Ureter (tissue), 1 donor: ENCODE measurements around the gene GTPBP1. TPM values are rescaled to one million over a fixed set of nuclear protein-coding genes. Genes with fewer than 3 reads are reported as not detected.
A peak's percentile ranks its signal among the peaks of the same experiment; 100 is the strongest.

Experiments
- DNase-seq: peaks from one replicate; pipeline ENCODE4 v3.0.0-alpha.2; 2020; ENCODE audit warnings: low spot score
- total RNA-seq: library from RNA; stranded (reverse); gene quantifications from one replicate; pipeline ENCODE4 v1.2.4, GENCODE V29; 2023
- donor health status: DM: yes; HTN: yes; CAD: no.

GTPBP1 gene
- total RNA-seq, 1 donor from 2014 or later = 72.0 TPM

GRCh38 chr22:38700789-38701628, 4.7 kb upstream of the GTPBP1 start, which contains the start of gene JOSD1:
Gene JOSD1 (minus strand): TSS chr22:38700943. CDS start chr22:38699987, 956 bp downstream.
- peak; percentile 96 for DNase-seq

DNA sequence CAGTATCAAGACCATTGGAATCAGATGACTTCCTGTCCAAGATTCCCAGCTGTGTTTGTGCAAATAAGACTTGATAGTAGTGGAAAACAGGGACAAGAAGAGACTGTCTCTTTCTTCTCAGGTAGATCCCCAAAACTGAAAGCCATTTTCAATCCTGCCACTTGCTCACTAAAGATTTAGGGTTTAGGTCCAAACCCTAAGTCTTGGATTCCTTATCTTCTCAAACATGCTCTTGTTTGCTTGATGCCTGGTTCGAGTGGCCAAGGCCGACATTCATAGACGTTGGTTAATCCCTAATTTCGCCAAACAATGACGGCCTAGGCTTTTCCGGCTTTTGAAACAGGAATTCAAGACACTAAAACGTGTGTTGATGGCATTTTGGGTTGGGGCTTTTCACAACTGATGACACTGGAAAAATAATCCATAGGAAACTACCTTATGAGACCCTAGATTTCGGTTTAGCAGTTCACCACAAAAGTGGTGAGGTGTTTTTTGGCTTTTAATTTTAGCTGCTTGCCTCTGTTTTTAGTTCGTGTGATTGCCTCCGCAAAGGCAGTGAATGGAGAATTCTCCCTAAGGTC, 1.0 kb upstream of the GTPBP1 start:
- DNase-seq = no peak

GRCh38 chr22:38706101-38706900, 557 bp downstream of the GTPBP1 start:
- peak; percentile 64 for DNase-seq

DNA sequence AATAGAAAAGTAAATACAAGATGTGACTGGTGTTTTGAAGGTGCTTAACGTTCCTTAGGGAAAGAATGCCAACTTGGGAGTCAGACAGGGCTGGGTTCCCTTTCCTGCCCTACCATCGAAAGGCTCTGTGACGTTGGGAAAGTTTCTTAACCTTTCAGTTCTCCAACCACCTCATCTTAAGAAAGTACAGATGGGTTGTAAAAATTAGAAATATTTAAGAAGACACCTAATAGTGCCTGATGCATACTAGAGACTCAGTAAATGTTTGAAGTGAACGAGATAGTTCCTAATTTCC, 1.1 kb downstream of the GTPBP1 start:
- DNase-seq = no peak

GRCh38 chr22:38707346-38707745, 1.6 kb downstream of the GTPBP1 start:
- no peak for DNase-seq

DNA sequence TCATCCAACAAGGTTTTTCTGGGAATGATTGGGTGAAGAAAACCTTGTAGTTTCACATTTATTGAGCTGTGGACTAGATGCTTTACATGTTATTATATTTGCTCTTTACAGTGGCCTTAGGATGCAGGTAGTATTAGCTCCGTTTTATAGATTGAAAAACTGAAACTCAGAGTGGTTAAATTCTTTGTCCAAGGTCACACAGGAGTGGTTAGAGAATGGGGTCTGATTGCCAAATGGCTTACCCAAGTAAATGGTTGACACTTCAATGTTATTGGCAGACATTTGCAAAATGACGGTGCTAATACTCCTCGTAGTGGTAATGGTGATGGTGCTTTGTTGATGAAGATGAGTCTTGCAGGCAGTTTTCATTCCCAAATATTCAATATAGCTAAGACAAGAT, 2.2 kb downstream of the GTPBP1 start:
- no peak for DNase-seq

DNA sequence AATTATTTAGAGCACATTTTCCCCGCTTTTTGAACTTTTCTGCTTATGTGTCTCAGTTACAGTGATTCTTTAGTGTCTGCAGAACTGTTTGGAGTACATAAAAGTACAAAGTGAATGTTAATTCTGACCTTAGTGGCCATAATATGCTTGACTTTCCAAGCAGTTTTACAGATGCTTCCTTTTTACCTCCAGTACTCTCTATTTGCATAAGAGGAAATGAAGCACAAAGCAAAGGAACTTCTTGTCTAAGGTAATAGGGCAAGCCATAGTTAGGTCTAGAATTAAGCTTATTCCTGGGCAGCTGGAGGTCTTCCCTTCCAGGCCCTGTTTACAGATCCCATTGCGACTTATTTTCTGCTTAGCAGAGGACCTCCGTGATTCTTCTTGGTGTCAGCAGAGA, 3.6 kb downstream of the GTPBP1 start:
- no peak for DNase-seq

- no peak for DNase-seq
Observed at GRCh38 chr22:38710351-38710750, 4.6 kb downstream of the GTPBP1 start.

- DNase-seq = no peak
Observed at GRCh38 chr22:38710866-38711265, 5.1 kb downstream of the GTPBP1 start.

- DNase-seq = no peak
Observed at GRCh38 chr22:38712486-38713207, 6.9 kb downstream of the GTPBP1 start.

- DNase-seq = no peak
Observed at GRCh38 chr22:38713921-38714320, 8.2 kb downstream of the GTPBP1 start.

DNA sequence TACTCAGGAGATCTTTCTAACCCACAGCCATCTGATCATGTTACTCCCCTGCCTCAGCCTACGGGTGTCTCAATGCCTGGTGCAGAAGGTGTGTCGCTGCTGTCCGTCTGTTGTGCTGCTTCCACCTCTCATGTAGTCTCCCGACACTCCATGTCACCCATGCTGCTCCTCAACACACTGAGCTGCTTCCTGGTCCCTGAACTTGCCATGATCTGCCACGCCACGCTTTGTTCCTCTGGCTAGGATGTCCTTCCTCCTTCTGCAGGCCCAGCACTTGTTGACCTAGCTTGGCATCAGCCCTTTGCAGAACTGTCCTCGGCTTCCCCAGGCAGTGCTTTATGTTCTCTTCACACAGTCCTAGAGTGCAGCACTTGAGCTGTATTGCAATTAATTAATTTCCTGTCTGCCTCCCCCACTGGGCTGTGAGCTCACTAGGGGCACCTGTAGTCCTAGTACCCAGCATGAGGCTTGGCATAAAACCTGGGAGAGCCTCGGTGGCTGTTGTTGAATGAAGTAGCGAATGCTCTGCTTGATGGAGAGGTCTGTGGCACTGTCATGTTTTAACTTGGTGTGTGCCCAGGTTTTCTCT, 9.5 kb downstream of the GTPBP1 start:
- DNase-seq = no peak

DNA sequence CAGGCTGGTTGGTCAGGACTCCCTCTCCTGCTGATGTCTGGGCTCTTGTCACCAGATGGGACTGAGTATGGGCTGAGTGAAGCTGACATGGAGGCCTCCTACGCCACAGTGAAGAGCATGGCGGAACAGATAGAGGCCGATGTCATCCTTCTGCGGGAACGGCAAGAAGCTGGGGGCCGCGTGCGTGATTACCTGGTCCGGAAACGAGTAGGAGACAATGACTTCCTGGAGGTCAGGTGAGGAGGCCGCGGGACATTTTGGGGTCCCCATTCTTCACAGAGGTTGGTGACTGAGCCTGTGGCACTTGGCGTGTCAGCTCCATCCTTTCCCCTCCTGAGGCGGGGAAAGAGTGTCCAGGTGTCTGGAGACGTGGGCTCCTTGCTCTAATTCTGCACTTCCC, 10.1 kb downstream of the GTPBP1 start:
- DNase-seq = no peak

DNA sequence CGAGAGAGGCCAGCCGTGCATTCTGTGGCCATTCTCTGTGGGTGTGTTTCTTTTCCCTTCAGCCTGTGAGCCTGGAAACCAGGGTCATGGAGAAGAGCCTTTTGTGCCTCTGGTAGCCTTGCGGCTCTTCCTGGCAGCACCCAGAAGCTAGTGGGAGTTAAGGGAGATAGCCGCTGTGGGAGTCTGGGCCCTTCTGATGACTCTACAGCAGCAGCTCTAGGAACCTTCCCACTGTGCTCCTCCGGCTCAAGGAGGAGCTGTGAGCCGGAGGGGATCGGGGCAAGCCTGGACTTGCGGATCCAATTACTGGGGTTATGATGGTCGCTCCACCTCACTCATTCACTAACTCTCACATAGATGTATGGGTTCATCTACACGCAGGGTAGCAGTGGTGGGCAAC, 10.5 kb downstream of the GTPBP1 start:
- no peak for DNase-seq

DNA sequence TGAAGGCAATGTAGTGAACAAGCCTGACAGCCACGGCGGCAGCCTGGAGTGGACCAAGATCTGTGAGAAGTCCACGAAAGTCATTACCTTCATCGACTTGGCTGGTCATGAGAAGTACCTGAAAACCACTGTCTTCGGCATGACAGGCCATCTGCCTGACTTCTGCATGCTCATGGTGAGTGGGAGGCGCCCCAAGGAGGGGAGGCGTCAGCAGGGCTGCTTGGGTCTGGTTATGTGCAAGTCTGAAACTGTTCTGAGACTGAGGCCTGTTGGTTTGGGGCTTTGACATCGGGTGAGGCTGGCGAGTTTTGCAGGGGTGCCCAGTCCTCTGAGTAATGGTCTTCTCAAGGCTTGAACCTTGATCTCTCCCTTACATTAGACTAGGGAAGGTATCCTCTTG, 11.1 kb downstream of the GTPBP1 start:
- no peak for DNase-seq

GRCh38 chr22:38717244-38717643, 11.5 kb downstream of the GTPBP1 start:
- no peak for DNase-seq

DNA sequence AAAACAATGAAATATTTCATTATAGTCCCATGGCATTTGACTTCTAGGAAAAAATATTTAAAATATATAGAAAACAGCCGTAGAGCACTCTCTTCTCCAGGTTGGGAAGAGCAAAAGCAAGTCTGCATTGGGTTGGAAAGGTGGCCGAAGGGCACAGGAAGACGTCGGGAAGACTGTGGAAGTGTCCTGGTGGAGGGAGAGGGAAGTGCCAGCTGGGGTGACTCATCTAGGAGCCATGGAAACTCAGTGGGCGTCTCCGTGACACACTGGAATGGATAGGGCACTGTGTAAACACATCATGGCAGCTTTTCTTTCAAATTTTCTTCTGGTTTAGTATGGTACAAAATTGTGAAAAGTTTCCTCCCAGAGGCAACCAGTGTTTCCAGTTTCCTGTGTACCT, 12.7 kb downstream of the GTPBP1 start:
- no peak for DNase-seq

DNA sequence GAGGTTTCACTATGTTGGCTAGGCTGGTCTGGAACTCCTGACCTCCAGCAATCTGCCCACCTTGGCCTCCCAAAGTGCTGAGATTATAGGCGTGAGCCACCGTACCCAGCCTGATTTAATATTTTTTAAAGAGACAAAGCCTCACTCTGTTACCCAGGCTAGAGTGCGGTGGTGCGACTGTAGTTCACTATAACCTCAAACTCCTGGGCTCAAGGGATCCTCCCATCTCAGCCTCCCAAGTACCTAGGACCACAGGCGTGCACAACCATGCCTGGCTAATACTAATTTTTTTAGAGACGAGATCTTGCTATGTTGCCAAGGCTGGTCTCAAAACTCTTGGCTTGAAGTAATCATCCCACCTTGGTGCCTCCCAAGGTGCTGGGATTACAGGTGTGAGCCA, 13.5 kb downstream of the GTPBP1 start:
- DNase-seq = no peak

- DNase-seq = no peak
Observed at GRCh38 chr22:38720350-38720749, 14.6 kb downstream of the GTPBP1 start.

GRCh38 chr22:38721551-38721950, 15.8 kb downstream of the GTPBP1 start:
- DNase-seq = no peak

DNA sequence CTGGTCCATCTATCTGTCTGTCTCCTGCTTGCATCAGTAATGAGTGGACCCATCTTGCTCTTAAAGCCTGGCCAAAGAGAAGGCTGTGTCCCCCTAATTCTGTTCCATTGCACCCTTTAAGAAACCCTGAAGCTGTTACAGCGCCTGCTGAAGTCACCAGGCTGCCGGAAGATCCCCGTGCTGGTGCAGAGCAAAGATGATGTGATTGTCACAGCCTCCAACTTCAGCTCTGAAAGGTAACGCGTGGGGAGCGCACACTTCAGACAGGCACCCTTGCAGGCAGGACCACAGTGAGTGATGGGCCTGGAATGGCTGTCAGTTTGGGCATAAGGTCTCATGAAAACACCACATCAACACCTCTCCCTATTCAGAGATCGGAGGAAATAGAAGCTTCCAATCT, 18.4 kb downstream of the GTPBP1 start:
- DNase-seq = no peak
